PC-3 (cell line): ENCODE data around the gene GPR119.

Source experiments
- CTCF ChIP-seq: fragments of 300-600 bp; sonication (generic); conservative IDR thresholded peaks from 2 replicates; pipeline ENCODE4 v1.5.1; 2017; ENCODE audit warnings: antibody characterized with exemption, low read depth, mild to moderate bottlenecking, low read length
- EZH2 ChIP-seq: fragments of 300-600 bp; sonication (generic); IDR thresholded peaks from one replicate; pipeline ENCODE4 v1.6.1; 2017; ENCODE audit warnings: antibody characterized with exemption, mild to moderate bottlenecking, low read length; ENCODE audit not compliant: unreplicated experiment
- EZH2phosphoT487 ChIP-seq: fragments of 300-600 bp; sonication (generic); IDR thresholded peaks from 2 replicates; pipeline ENCODE4 v1.6.1; 2018; ENCODE audit warnings: mild to moderate bottlenecking, antibody characterized with exemption, low read length, borderline replicate concordance

- no peak for TF ChIP-seq CTCF
- TF ChIP-seq EZH2: no peak
- no peak for TF ChIP-seq EZH2phosphoT487
Measured at GRCh38 chrX:130416785-130417184, 31.3 kb upstream of the GPR119 start.
